OCI-LY7 (cell line): ENCODE results near the gene DOLPP1.

Experiments used
- CTCF ChIP-seq: fragments of 200-600 bp; sonication (generic); conservative IDR thresholded peaks from 2 replicates; pipeline ENCODE4 v1.5.1; 2014; ENCODE audit warnings: mild to moderate bottlenecking, antibody characterized with exemption, low read length, moderate library complexity, mixed read lengths
- EZH2phosphoT487 ChIP-seq: fragments of 200-600 bp; sonication (generic); IDR thresholded peaks from 2 replicates; pipeline ENCODE4 v1.6.1; 2018; ENCODE audit warnings: low read depth, borderline replicate concordance, mild to moderate bottlenecking, mixed run types, antibody characterized with exemption, low read length, moderate library complexity, mixed read lengths

GRCh38 chr9:129033216-129033615 is 47.7 kb upstream of the DOLPP1 start:
- no peak for TF ChIP-seq CTCF
- TF ChIP-seq EZH2phosphoT487, result no peak
